Ascending aorta (tissue), 2 donors: ENCODE measurements around the gene DDX46. TPM values are rescaled to one million over a fixed set of nuclear protein-coding genes. Genes with fewer than 3 reads are reported as not detected.

Experiments used
- DNase-seq, 2 donors: peaks; one replicate each; pipeline ENCODE4 v3.0.0-alpha.2; 2019; ENCODE audit warnings: low spot score in 2 of 2
- H3K27ac ChIP-seq, 2 donors: fragments of 200-600 bp; sonication (generic); one replicate each; pipeline ENCODE4 v1.5.1; 2016 to 2017; ENCODE audit warnings: mild to moderate bottlenecking in 1 of 2
- H3K27me3 ChIP-seq: fragments of 200-600 bp; sonication (generic); one replicate; pipeline ENCODE4 v1.5.1; 2017
- H3K36me3 ChIP-seq, 2 donors: fragments of 200-600 bp; sonication (generic); one replicate each; pipeline ENCODE4 v1.5.1; 2016
- H3K4me1 ChIP-seq, 2 donors: fragments of 200-600 bp; sonication (generic); one replicate each; pipeline ENCODE4 v1.5.1; 2016 to 2017; ENCODE audit warnings: mild to moderate bottlenecking in 1 of 2
- H3K4me3 ChIP-seq, 2 donors: fragments of 200-600 bp; sonication (generic); one replicate each; pipeline ENCODE4 v1.5.1; 2016 to 2017; ENCODE audit warnings: mild to moderate bottlenecking in 1 of 2
- H3K9me3 ChIP-seq, 2 donors: fragments of 200-600 bp; sonication (generic); one replicate each; pipeline ENCODE4 v1.5.1; 2016
- intact Hi-C: fragments of 100-400 bp; cut with DNase I; formaldehyde crosslinking; loops from one replicate; pipeline ENCODE4 v1.15.1; 2023
- total RNA-seq: library from RNA; depleted of rRNA; stranded (reverse); fragments of >200 nt; gene quantifications from one replicate; pipeline ENCODE4 v1.1.0, GENCODE V29; 2016
- TF ChIP-seq, protein P1 (sequence below), 3 experiments: fragments of 200-600 bp in 2 of 3; fragments of 450-650 bp in 1 of 3; sonication (generic) in 2 of 3; IDR thresholded peaks; one replicate each; pipeline ENCODE4 v1.5.1; 2016 to 2019; ENCODE audit warnings: antibody characterized with exemption in 3 of 3, mild to moderate bottlenecking in 1 of 3, moderate library complexity in 1 of 3

DDX46 gene
- total RNA-seq, 1 donor from 2014 or later: 84.1 TPM

DNA sequence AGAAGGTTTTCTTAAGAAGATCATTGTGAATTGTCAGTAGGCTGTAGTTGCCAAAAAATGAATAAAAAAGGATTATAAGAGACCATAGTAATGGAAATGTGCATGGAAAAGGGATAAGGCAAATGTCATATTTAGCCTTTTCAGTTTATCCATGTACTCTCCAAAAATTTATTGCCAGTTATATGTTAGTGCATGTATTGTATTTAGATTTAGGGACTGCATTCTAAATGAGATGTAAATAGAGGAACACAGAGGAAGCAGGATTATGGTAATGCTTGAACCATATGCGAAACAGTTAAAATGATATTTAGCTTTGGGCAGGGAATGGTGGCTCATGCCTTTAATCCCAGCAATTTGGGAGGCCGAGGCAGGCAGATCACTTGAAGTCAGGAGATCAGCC lies 33.0 kb downstream of the DDX46 start:
- Histone ChIP-seq H3K4me3 (no peak overlapping the region), H3K27me3 (no peaks in the 10 kb centered on the region), H3K9me3 (no peaks in the 10 kb centered on the region), H3K36me3 (peaks cover 64 to 82% of the 10 kb centered on the region in 2 donors), H3K4me1 (no peaks in the 10 kb centered on the region), H3K27ac (no peak overlapping the region)
- no peak for DNase-seq
- intact Hi-C loops: no loop called here
- TF ChIP-seq, protein P1, sequence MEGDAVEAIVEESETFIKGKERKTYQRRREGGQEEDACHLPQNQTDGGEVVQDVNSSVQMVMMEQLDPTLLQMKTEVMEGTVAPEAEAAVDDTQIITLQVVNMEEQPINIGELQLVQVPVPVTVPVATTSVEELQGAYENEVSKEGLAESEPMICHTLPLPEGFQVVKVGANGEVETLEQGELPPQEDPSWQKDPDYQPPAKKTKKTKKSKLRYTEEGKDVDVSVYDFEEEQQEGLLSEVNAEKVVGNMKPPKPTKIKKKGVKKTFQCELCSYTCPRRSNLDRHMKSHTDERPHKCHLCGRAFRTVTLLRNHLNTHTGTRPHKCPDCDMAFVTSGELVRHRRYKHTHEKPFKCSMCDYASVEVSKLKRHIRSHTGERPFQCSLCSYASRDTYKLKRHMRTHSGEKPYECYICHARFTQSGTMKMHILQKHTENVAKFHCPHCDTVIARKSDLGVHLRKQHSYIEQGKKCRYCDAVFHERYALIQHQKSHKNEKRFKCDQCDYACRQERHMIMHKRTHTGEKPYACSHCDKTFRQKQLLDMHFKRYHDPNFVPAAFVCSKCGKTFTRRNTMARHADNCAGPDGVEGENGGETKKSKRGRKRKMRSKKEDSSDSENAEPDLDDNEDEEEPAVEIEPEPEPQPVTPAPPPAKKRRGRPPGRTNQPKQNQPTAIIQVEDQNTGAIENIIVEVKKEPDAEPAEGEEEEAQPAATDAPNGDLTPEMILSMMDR (IDR thresholded peaks at IDR 0.05): no peak

DNA sequence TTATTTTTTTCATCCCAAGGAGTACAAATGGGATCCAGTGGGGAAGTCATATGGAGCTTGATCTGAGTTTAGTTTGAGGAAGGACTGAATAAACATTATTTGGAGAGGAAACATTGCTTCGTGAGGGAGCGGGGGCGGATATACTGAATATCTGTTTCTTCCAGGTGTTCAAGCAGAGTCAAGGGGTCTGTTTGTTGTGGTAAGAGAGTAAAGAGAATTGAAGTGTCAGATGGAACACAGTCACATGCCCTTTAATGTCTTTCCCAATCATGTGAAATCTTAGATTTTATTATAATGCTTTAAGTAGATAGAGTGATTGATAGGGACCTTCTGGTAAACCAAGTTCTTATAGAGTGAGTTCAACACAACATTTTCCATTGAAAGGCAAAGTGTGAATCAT lies 33.7 kb downstream of the DDX46 start:
- DNase-seq: no peak
- Histone ChIP-seq H3K27me3 (no peaks in the 10 kb centered on the region), H3K4me3 (no peak overlapping the region), H3K27ac (no peak overlapping the region), H3K4me1 (no peaks in the 10 kb centered on the region), H3K36me3 (peaks cover 68 to 79% of the 10 kb centered on the region in 2 donors), H3K9me3 (no peaks in the 10 kb centered on the region)
- intact Hi-C loops: no loop called here
- TF ChIP-seq, protein P1 (IDR thresholded peaks at IDR 0.05): no peak

DNA sequence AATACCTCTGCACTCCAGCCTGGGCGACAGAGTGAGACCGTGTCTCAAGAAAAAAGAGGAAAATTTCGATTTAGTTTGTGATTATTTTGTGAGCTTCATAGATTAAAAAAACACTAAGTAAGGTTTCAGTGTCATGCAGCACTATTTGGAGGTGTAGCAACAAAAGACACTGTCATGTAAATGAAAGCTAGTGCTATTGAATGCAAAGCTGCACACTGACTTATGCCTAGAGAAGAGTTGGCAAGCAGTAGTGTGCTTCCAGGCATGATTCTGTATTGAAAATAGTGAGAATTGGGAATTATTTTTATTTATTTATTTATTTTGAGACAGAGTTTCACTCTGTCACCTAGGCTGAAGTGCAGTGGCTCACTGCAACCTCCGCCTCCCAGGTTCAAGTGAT lies 34.5 kb downstream of the DDX46 start:
- TF ChIP-seq, protein P1 (IDR thresholded peaks at IDR 0.05): no peak
- Histone ChIP-seq H3K4me3 (no peak overlapping the region), H3K27me3 (no peaks in the 10 kb centered on the region), H3K36me3 (peaks cover 70 to 85% of the 10 kb centered on the region in 2 donors), H3K4me1 (no peaks in the 10 kb centered on the region), H3K9me3 (no peaks in the 10 kb centered on the region), H3K27ac (no peak overlapping the region)
- intact Hi-C loops: no loop called here
- DNase-seq: no peak

DNA sequence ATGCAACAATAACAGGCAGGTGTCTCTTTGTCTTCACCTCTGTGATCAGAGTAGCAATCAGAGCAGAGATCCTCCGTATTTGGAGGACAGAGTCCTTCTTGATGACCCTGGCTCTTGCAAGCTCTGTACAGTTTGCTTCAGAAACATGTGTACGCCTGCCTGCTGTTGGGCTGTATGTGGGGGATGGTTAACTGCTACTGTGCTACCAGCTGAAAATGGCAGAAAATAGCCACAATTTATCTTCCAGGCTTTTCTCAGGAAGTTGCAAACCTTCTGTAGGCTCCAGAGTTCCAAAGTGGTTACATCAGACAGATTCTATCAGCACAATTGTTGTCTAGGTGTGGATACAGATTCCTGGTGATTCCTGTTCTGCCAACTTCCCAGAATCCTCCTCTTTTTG lies 35.5 kb downstream of the DDX46 start:
- H3K27ac ChIP-seq: no peak overlapping the region
- DNase-seq: no peak
- peaks cover 64 to 85% of the 10 kb centered on the region in 2 donors for H3K36me3 ChIP-seq
- H3K4me3 ChIP-seq: no peak overlapping the region
- intact Hi-C loops: no loop called here
- no peaks in the 10 kb centered on the region for H3K9me3 ChIP-seq
- no peaks in the 10 kb centered on the region for H3K27me3 ChIP-seq
- no peaks in the 10 kb centered on the region for H3K4me1 ChIP-seq
- TF ChIP-seq, protein P1 (IDR thresholded peaks at IDR 0.05): no peak

DNA sequence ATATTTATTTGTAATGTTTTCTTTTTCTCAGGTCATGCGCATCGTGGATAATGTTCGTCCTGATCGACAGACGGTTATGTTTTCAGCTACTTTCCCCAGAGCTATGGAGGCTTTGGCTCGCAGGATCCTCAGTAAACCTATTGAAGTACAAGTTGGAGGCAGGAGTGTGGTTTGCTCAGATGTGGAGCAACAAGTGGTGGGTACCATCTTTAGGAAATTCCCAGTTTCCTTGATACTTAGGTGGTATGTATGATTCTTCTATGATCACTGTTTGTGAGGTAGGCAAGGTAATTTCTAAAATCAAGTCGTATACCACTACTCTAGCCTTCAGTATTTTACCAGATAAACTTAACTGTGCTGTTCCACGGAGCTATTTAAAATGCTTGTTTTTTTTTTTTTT lies 36.2 kb downstream of the DDX46 start:
- Histone ChIP-seq H3K4me3 (no peak overlapping the region), H3K9me3 (no peaks in the 10 kb centered on the region), H3K27me3 (no peaks in the 10 kb centered on the region), H3K36me3 (peaks cover 66 to 90% of the 10 kb centered on the region in 2 donors), H3K27ac (no peak overlapping the region), H3K4me1 (no peaks in the 10 kb centered on the region)
- DNase-seq: no peak
- intact Hi-C loops: no loop called here
- TF ChIP-seq, protein P1 (IDR thresholded peaks at IDR 0.05): no peak

DNA sequence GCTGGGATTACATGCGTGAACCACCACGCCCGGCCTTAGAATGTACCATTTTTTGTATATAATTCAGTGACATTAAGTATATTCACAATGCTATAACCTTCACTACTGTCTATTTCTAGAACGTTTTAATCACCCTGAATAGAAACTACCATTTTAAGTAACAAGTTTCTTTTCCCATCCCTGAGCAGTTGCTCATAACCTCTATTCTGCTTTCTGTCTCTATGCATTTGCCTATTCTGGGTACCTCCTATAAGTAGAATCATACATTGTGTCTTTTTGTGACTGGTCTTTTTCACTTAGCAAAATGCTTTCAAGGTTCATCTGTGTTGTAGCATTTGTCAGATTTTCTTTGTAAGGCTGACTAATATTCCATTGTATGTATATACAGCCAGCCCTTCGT lies 39.9 kb downstream of the DDX46 start:
- H3K36me3 ChIP-seq: peaks cover 41 to 80% of the 10 kb centered on the region in 2 donors
- intact Hi-C loops: no loop called here
- TF ChIP-seq, protein P1 (IDR thresholded peaks at IDR 0.05): no peak

More for the DNA sequence above, 39.9 kb downstream of the DDX46 start:
- H3K4me3 ChIP-seq: no peak overlapping the region
- DNase-seq: no peak
- H3K27me3 ChIP-seq: no peaks in the 10 kb centered on the region
- H3K9me3 ChIP-seq: no peaks in the 10 kb centered on the region
- H3K27ac ChIP-seq: no peak overlapping the region
- no peaks in the 10 kb centered on the region for H3K4me1 ChIP-seq
